ENCODE data around the gene RALA.

GRCh38 chr7:39616138-39616537 lies 7.2 kb upstream of the RALA start:
- TF ChIP-seq CTCF (IDR thresholded peaks at IDR 0.05) (no peak), POLR2A (IDR thresholded peaks at IDR 0.05) (no peak)
